ENCODE data around the gene UMAD1.
"Not testable (repeated sequence)": the region's sequence is repeated elsewhere in the genome, so short reads cannot be mapped to it uniquely, and the experiment has no call there.

The UMAD1 gene

DNA sequence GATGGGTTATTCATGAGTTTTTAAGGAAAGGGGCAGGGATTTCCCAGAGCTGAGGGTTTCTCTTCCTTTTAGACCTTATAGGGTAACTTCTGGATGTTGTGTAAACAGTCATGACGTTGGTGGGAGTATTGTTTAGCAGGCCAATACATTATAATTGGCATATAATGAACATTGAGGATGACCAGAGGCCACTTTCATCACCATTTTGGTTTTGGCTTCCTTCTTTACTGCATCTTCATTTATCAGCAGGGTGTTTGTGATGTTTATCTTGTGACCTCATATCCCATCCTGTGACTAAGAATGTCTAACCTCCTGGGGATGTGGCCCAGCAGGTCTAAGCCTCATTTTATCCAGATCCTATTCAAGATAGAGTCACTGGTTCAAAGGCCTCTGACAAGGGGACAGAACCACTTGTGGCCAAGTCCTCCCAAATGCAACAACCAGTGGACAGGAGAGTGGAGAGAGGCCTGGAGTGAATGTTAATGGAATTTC is 155.1 kb downstream of the UMAD1 start:
- DNase-seq (ENCODE audit: low read depth, low spot score): peak; percentile 39

DNA sequence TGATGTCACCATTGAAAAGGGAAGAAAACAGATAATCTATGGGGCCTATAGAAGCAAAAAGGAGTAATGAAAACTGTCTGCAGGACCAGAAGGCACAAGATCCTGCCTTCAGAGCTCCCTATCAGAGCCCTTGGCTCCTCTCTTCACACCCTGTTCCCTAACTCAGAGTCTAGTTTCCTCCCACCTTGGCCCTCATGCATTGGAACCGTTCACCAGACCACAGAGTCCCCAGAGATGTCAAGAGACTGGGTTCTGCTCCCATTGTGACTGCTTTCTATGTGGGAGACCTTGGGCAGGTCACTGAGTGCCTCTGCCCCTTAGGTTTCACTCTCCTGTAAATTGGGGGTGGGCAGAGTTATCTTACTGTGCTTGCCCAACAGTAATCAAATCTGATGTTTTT is 158.0 kb downstream of the UMAD1 start:
- no peak for DNase-seq (ENCODE audit: low read depth, low spot score)

DNA sequence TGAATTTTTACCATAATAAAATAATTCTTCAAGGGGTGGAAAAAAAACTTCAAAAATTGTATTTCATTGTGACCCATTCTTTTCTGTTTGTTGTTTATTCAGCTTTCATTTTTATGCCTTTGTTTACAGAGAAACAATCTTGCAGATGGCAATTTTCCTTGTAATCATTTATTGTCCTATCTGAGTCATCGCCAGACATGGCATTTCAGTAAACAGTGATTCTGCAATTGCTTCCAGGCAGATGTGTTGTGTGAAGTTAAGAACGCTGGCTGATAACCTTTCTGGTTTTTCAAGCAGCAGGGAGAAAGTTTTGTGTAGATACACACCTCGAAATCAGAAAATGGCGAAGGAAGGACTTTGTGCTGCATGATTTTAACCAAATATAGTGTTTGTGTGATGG is 158.6 kb downstream of the UMAD1 start:
- DNase-seq (ENCODE audit: low read depth, low spot score): no peak

DNA sequence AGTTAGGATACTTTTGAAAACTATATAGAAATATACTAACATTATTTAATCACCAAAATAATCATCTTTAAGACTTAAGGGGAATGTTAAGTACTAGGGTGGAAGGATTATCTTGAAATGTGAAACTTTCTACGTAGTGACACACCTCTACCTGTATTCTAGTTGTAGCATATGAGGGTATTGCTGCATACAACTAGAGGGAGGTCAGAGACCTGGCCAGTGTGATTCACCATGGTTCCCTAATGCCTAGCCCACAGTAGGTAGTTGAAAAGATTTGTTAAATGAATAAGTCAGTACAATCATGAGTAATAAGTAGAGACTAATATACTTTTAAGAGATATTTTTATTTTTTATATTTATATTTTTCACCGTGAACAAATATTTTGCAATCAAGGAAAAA is 162.0 kb downstream of the UMAD1 start:
- DNase-seq (ENCODE audit: low read depth, low spot score): no peak

DNA sequence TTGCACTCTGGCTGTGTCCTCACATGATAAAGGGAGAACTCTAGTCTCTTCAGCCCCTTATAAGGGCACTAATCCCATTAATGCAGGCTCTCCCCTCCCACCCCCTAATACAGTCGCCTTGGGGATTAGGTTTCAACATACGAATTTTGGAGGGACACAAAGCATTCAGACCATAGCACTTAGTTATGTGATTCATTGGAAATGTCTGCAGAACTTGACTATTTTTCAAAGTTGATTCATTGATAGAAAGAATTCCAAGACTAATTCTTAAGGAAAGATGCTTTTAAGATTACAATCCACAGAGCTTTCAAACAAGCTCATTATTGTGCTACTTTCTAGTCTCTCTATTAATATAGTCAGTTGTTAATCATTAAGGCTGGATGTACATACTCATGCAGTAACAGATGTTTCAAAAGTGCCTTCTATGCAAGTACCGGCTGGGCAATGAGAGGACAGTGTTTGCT is 163.2 kb downstream of the UMAD1 start:
- no peak for DNase-seq (ENCODE audit: low read depth, low spot score)

DNA sequence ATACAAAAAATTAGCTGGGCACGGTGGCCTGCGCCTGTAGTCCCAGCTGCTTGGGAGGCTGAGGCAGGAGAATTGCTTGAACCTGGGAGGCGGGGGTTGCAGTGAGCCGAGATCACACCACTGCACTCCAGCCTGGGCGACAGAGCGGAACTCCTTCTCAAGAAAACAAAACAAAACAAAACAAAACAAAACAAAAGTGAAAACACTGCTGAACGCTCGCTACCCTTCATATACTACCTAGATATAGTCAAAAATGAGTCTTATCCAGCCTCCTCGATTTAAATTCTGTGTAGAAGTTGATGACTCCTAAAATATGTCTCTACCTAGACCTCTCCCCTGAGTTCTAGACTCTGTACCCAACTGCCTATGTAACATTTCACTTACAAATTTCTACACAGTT is 164.3 kb downstream of the UMAD1 start:
- DNase-seq (ENCODE audit: low read depth, low spot score): not testable (repeated sequence)

DNA sequence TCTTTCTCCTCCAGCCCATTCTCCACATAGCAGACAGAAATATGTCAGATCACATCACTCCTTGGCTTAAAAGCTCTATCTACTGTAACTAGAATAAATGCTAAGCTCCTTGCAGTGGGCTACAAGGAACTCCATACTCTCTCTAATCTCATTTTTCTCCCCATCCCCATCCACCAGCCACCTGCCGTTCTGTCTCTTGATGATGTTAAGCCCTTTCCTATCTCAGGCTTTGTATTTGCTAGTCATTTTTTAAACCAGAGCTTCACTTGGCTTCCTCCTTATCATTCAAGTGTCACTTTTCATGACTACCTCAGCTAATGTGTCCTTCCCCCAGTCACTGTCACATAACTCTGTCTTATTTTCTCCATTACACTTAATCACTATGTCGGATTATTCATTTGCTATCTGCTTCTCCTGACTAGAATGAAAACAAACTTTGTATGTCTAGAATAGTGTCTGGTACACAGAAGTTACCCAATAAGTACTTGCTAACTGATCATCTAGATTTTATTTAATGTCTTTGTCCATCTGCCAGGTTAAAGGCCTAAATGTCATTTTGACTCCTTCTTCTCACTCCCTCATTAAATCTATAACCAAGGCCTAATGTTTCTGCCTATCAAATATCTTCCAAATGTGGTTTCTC is 165.1 kb downstream of the UMAD1 start:
- no peak for DNase-seq (ENCODE audit: low read depth, low spot score)

DNA sequence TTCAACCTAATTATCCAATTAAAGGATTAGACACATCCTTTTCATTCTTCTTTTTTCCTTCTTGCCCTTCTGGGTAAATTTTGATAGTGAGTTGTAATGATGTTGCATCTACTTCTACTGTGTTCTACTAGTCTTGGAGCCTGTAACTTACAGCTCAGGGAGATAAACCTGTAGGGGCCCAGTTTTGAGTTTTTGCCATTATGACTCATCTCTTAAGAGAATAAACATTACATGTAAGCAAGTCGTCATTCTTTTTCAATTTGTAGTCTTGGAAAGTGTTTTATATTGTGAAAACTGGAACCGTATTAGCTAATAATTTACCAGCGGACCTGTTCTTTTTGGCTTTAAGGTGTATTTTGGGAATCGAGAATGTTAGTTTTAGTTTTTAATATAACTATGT is 167.6 kb downstream of the UMAD1 start:
- peak; percentile 49 for DNase-seq (ENCODE audit: low read depth, low spot score)

DNA sequence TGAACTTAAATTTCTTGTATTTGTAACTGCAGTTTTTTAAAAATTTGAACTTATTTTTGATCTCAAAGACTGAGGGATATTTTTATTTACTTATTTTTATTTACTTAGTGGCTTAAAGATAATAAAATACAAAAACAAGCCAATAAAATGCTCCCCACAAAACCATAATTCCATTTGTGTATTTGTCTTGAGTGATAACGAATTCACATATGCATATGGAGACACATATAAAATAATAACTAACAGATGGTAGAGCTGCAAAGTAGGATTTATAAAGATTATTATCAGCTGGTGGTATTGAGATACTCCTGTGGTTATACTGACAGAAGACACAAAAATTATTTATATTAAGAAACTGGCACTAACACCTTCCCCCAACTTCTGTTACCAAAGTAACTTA is 168.1 kb downstream of the UMAD1 start:
- DNase-seq (ENCODE audit: low read depth, low spot score): no peak

DNA sequence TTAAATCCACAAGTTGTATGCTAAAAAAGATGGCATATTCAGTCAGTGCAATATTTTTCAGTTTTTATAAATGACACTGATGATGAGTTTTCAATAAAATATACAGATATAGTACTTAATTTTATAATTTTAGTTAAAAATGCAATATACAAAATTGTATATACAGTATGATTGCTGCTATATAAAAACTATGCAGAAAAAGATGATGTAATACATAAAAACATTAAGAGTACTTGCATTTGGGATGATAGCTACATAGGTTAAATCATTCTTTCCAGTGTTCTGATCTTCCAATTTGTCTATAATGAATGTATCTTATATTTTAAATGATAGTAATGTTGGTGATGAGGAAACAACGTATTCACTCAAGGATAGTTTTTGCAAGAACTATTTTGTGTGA is 169.8 kb downstream of the UMAD1 start:
- DNase-seq (ENCODE audit: low read depth, low spot score): no peak

DNA sequence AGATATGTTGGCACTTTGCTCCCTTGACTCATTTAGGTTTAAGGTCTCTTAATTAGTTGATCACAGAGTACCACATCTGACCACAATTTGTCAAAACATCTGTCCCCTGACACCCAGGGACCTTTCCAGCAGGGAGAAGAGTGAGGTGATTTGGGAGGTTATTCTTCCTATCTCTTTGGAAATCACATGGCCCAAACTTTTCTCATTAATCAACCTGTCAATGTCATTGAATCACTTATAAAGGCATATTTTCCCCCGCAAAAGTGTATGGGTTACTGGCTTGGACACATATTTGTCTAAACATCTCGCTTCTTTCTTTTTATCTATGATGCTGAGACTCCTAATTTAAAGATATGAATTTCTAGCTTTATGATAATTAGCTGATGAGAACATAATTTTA is 170.3 kb downstream of the UMAD1 start:
- DNase-seq (ENCODE audit: low read depth, low spot score): no peak

DNA sequence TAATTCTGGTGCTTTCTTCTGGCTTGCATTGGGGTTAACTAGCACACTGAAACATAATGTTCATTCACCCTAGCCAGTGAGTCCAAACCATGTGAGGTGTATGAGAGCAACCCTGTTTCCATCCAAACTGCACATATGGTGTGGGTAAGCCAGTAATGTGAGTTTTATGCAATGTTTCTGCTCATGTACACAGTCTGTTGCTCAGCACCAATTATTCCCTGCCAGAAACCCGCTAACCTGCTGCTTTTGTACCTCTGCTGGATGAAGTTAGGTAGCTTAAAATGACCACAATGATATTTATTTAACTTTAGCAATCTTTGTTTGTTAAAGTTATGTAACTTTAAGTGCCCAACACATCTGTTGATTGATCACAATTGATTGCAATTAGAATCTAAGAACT is 171.6 kb downstream of the UMAD1 start:
- no peak for DNase-seq (ENCODE audit: low read depth, low spot score)

DNA sequence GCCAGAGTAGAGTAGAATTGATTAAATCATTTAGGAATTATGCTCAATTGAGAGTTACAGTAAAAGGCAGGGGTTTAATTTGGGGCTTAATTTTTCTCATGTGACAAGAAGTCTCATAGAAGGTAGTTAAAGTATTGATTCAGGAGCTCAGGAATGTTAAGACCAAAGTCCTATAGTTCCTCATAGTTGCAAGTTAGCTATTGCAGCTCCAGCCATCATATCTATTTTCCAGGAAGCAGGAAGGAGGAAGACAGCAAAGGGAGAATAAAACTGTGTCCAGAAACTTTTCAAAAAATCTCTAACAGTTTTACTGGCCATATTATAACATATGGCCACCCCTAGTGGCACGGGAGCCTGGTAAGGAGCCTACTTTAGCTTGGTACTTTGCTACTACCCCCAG is 174.8 kb downstream of the UMAD1 start:
- no peak for DNase-seq (ENCODE audit: low read depth, low spot score)

DNA sequence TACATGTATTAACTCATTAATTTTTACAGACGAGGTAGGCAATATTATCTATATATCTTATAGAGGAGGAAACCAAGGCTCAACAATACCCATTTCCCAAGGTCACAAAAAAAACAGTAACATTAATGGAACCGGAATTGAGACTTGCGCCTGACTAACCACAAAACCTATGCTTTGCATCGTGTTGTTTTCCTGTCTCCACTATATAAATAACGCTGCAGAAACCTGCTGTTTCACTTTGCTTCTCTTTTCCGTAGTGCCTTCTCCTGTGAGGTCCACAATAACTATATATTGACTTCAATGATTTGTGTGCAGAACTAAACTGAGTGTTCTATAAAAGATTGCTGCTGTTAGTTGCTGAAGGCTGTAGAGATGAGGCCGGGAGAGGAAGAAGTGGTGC is 175.5 kb downstream of the UMAD1 start:
- no peak for DNase-seq (ENCODE audit: low read depth, low spot score)

DNA sequence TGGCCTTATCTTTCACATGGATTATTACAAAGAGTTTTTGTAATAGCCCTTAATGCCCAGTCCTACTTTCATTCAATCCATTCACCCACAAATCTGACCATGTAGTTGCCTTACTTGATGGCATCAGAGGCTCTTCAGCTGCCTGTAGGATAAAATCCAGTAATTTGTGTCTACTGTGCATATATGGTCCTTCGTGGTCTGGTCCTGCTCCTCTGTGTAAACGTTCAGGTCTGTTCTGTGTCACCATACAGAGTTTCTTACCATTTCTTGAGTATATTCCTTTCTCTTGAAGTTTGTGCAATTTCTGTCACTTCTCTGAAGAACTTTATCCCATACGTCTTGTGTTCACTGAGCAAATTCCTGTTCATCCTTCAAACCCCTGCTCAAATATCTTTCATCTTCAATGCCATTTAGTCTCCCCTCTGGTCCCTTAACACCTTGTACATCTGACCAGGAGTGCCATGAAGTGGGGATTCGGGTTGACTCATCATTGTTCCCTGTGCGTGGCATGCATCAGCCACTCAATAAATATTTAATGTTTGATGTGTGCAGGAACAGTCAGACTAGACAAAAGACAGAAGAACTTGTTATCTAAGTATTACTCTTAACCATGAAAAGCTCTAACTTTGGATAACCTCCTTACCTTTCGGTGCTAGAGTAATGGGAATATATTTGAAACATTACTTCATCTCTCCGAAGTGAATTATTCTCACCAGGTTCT is 176.4 kb downstream of the UMAD1 start:
- DNase-seq (ENCODE audit: low read depth, low spot score): no peak

DNA sequence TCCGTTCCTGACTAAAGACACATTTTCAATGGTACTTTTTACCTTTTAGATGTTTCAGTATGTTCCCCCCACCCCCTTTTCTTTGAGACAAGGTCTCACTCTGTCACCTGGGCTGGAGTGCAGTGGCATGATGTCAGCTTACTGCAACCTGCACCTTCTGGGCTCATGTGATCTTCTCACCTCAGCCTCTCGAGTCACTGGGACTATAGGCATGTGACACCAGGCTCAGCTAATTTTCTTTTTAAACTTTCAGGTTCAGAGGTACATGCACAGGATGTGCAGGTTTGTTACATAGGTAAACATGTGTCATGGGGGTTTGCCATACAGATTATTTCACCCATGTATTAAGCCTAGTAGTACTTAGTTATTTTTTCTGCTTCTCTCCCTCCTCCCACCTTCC is 177.2 kb downstream of the UMAD1 start:
- no peak for DNase-seq (ENCODE audit: low read depth, low spot score)

DNA sequence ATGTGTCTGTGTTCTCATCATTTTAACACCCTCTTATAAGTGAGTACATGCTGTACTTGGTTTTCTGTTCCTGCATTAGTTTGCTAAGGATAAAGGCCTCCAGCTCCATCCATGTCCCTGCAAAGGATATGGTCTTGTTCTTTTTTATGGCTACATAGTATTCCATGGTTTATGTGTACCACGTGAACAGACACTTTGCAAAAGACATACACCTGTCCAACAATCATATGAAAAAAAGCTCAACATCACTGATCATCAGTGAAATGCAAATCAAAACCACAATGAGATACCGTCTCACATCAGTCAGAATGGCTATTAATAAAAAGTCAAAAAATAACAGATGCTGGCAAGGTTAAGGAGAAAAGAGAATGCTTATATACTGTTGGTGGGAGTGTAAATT is 177.6 kb downstream of the UMAD1 start:
- DNase-seq (ENCODE audit: low read depth, low spot score): not testable (repeated sequence)

DNA sequence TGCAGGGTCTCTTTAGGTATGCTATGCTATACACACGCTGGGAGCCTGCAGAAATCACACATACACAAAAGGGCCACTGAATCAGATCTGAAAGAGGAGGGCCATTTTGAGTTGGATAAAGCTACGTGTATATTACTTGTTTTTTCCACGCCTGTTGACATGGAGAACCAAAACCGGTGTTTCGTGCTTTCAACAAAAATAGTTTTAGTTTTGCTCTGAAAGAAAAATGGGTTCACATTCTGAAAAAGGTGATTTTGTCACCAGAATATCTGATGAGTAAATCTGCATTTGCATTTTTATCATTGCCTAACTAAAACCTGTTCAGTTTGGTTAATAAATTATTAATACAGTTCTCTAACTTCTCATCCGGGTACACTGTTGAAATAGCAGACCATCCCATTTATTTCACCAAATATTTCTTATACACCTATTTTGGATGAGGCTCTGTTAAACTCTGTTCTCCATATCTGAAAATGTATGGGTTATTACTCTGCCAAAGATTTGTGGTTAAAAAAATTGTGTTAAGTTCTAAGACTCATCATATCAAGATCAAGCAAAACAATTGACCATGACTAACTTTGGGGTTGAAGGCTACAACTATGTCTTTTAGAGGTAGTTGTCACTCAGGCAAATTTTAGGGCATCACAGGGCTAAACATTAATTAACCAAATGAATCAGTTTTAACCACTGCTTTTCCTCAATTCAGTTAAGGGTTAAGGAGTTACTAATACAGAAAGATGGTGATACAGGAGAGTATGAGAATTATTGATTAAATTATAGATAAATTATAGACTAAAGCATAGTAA is 179.1 kb downstream of the UMAD1 start:
- no peak for DNase-seq (ENCODE audit: low read depth, low spot score)

DNA sequence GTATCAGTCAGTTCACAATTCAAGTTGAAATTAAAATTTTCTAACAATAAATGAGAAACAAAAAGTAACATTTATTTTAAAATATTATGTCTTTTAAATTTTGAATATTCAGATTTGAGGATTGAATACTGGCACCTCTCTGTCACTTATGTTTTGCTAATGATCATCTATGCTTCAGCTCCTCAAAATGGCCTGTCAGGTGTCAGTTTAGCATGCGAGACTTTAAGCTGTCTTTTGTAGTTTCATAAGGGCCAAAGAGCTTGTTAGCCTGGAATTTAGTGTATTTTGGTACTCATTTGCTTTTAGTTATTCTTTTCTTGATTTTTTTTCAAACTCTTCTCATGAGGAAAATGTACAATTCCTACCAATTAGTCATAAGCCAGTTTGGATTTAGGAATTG is 179.9 kb downstream of the UMAD1 start:
- DNase-seq (ENCODE audit: low read depth, low spot score): no peak

DNA sequence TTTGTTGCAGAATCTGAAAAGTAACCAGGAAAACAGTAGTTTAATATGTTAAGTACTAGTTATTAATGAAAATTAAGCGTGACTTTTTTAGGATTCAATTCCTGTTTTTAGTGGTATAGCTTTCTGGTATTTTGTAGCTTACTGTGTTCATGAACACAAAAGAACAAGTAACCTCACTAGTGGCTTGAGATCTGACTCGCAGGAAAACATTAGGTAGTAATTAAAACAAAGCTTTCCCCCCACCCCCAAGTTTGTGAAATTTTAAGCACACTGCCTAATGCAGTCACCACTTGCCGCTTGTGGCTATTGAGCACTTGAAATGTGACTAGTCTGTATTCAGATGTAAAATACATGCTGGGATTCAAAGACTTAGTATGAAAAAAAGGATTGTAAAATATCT is 180.4 kb downstream of the UMAD1 start:
- no peak for DNase-seq (ENCODE audit: low read depth, low spot score)

DNA sequence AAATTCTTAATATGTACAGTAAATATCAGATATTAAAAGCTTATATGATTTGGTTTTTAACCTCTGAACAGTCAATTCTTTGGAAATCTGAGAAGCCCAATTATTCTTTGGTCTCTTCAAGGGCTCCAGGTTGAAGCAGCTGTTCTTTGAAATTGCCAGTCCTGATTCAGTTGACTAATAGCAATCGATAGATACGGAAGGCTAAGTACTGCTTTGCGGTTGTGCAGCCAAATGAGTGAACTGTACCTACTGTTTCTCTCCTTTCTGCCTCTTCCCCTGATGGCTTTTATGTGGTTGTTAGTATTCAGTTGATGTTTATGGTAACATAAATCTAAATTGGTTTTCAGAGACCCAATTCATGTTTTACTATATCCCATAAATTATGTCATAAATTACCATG is 181.0 kb downstream of the UMAD1 start:
- no peak for DNase-seq (ENCODE audit: low read depth, low spot score)

DNA sequence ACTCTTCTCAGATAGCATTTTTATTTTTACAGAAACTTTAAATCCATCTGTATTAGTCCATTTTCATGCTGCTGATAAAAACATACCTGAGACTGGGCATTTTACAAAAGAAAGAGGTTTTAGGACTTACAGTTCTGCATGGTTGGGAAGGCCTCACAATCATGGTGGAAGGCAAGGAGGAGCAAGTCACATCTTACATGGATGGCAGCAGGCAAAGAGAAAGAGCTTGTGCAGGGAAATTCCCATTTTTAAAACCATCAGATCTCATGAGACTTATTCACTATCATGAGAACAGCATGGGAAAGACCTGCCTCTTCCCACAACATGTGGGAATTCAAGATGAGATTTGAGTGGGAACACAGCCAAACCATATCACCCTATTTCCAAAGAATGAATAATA is 184.7 kb downstream of the UMAD1 start:
- DNase-seq (ENCODE audit: low read depth, low spot score): not testable (repeated sequence)

DNA sequence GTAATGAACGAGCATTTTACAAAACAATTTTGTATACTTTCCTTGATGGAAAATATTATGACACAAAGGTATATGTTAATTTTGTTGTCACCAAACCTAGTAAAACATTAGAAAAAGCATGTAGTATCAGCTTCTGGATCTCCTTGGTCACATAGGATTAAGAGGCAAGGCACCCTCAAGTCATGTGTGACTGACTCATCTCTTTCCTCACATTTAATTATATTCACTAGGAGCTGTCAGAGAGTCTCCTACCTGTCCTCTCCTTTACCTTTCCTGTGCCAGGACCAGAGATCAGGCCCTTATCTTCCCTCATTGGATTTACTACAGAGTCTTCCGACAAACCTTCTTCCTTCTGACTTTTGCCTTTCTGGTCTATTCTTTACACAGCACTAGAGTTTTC is 189.1 kb downstream of the UMAD1 start:
- DNase-seq (ENCODE audit: low read depth, low spot score): no peak
